ENCODE data around the gene PRR15.

Gene PRR15

DNA sequence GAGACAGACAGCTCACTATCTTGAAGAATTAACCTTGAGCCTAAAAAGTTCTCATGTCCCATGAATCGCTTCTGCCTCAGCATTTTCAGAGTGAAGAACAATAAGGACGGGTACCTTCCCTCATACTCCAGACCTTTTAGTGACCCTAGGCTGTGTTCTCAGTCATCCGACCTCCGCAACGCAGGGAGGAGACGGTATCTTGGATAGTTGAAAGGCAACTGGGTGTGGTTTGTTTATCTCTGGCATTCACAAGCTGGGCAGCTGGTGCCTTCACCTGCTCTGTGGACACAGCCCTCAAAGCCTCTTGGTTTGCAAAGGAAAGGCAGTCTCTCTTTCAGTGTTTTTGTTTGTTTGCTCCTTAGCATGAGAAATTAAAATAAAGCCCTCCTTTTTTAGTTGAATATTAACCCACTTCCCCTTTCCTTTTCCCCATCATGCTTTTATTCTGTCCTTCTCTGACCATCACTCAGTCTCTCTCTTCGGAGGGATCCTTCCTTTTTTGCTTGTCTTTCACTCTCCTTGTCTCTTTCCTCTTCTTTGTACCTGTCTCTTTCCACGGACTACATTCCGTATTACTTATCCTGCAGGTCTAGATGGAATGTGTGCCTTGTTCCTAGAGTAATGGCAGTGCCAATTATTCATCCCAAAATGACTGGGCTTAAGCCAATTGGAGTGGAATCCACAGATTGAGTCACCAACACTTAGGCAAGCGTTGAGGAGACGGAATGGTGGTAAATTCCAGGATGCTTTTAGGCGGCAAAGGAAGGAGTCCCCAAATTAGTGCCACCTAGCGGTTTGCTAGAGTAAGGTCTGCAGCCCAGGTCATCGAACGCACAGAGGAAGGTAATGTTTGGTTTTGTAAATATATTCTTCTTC is 45.8 kb downstream of the PRR15 start:
- no peak for DNase-seq (ENCODE audit: low read depth)

- DNase-seq (ENCODE audit: low read depth) = no peak
These were observed 46.5 kb downstream of the PRR15 start for GRCh38 chr7:29610086-29610485.

DNA sequence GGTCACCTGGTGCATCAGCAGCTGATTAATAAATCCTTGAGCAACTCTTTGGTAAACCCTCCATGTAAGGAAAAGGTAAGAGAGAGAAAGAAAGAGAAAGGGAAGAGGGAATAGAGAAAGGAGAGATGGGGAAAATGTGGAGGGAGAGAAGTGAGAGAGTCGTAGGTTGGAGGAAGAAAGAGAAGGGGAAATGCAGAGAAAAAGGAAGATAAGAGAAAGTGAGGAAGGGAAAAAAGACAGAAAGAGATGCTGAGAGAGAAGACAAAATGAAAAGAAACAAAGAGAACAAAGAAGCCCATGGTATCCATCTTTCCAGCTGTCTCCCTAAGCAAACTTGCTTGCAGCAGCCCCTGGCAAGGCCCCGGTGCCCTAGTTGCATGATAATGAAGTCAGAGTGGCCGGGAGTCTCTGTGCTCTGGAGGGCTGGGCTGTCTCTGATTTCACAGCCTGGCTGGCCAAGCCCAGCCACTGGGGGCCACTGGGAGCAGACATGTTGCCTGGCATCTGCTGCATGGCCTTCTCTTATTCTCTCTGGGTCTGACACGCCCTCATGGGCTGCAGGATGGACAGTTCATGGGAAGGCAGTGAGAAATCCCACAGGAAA is 48.4 kb downstream of the PRR15 start:
- no peak for DNase-seq (ENCODE audit: low read depth)

GRCh38 chr7:29612596-29612995 is 49.0 kb downstream of the PRR15 start:
- DNase-seq (ENCODE audit: low read depth) = no peak

DNA sequence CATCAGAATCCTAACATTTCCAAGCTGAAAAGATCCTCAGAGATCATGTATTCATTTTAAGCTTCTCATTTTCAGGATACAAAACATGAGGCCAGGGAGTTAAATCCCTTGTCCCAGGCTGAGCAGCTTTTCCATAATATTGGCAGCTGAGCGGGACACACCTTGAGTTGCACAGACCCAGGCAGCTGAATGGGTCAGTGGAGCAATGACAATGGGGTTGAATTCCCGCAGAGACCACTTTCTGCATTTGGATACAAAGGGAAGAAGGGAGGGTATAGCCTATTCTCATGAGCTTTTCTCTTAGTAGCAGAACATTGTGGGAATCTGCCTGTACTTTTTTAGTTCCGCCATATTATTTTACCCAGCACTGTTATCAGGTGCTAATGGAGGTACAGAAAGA is 49.5 kb downstream of the PRR15 start:
- no peak for DNase-seq (ENCODE audit: low read depth)

DNA sequence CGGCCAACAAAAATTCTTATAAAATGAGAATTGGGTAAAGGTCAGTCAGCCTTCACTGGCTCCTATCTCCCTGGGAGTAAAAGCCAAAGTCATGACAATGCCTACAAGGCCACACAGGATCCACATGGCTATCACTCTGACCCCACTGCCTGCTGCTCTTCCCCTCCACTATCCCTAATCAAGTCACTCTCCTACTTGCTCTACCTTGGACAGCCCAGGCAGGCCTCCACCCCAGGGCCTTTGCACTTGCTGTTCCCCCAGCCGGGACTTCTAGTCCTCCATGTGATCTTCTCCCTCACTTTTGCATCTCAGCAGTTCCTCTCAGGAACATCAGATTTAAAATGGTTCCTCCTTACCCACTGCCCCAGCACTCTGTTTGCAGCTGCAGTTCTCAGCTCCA is 50.6 kb downstream of the PRR15 start:
- no peak for DNase-seq (ENCODE audit: low read depth)

Measured in T-helper 22 cell (primary cell).